Activated T-cell treated with anti-CD3 and anti-CD28 coated beads, Interleukin-2, amount 50 U/mL, for 1 hour (primary cell): Measurements from ENCODE around the gene OGFOD2.
"Not testable (repeated sequence)": the region's sequence is repeated elsewhere in the genome, so short reads cannot be mapped to it uniquely, and the experiment has no call there.

Source experiments
- DNase-seq: peaks from one replicate; pipeline ENCODE4 v3.0.0-alpha.2; 2020

The OGFOD2 gene

DNA sequence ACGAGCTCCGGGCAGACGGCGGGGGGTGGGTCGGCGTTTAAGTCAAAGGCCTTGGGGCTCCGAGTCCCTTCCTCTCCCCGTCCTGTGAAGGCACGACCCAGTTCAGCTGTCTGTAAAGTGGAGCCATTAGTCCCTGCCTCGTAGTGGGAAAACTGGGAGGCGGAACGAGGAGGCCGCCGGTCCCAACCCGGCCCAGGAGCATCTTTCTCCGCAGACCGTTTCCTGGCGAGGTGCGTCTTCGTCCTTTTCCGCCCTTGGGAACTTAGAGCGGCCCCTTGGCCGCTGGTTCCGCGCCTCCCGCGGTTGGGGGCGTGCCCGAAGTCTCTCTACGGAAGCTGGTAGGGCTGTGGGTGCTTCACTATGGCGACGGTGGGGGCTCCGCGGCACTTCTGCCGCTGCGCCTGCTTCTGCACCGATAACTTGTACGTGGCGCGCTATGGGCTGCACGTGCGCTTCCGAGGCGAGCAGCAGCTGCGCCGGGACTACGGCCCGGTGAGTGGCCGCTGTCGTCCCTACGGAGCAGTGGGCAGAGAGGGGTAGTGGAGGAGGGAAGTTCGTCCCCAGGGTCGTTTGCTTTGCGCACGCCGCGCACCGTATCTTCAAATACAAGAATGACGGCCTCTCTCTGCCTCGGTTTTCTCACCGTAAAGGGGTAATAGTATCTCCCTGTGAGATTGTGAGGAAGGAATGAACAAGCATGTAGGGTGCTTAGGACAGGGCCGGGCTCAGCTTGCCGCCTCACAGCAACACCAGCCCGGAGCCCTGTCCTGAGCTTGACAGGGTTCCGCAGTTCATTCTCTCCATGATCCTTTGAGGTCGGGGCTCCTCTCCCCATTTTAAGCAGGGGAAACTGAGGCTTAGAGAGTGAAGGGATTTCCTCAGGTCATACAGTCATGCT is at the start of gene OGFOD2:
Gene OGFOD2, plus strand, starts transcription at position 353 of the 898 bp plus-strand sequence. Its CDS starts 8 bp downstream, at position 361.
- peak; percentile 93 for DNase-seq

GRCh38 chr12:122927756-122928403 is 47.2 kb upstream of the OGFOD2 start:
- DNase-seq: no peak

DNA sequence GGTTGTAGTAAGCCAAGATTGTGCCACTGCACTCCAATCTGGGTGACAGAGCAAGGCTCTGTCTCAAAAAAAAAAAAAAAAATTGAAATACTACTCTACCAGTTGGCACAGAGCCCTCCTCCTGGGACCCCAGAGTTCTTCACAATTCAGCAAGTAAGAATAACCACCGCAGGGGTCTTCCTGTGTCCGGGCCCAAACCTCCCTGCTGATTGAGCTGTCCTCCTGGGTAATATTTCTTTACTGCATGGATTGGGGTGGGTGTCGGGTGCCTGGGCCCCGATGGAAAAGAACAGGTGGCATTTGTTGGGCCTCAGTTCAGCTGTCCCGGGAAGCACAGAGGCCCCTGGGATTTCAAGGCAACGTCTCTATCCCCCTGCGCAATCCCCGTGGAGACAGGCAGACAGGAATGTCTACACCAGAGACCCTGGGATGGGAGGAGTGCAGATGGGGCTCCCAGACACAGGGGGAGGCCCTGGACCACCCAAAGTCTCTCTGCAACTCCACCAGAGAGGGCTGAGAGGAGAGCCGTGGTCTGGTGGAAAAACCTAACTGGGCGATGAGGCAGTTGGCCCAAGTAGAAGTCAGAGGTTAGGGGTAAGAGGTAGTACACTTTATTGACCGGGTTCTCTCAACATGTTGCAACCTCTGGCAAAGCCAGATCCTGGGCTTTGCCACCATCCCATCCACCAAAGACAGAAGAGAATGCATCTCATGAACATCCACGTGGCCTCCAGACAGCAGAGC is 46.5 kb upstream of the OGFOD2 start:
- no peak for DNase-seq

- DNase-seq: no peak
These were observed 45.9 kb upstream of the OGFOD2 start for GRCh38 chr12:122929148-122929538.

DNA sequence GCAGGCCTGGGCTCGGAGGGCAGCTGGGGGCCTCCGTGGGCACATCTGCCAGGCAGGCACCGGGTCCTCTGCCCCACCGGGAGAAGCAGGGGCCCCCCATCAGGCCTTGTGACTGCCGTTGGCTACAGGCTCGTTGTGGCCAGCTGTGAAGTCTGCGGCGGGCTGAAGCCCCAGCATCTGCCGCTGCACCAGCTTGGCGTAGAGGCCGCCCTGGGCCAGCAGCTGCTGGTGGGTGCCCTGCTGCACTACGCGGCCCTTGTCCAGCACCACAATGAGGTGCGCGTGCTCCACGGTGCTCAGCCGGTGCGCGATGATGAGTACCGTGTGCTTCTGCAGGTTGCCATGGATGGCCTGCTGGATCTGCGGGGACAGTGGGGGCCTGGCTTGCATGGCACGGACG is 45.2 kb upstream of the OGFOD2 start:
- DNase-seq: no peak

DNA sequence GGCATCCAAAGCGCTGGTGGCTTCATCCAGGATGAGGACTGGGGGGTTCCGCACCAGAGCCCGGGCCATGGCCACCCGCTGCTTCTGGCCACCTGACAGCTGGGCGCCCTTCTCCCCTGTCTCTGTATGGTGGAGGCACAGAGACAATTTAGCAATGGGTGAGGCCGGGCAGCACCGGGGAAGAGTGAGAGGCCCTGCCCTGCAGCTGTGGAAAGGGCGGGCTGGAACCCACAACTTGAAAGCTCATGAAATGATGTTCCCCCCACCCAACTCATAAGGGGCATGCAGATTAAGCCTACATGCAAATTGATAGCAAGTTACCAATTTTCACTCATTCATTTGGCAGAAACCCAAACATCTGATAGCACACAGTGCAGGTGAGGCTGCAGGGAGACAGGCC is 42.8 kb upstream of the OGFOD2 start:
- no peak for DNase-seq

DNA sequence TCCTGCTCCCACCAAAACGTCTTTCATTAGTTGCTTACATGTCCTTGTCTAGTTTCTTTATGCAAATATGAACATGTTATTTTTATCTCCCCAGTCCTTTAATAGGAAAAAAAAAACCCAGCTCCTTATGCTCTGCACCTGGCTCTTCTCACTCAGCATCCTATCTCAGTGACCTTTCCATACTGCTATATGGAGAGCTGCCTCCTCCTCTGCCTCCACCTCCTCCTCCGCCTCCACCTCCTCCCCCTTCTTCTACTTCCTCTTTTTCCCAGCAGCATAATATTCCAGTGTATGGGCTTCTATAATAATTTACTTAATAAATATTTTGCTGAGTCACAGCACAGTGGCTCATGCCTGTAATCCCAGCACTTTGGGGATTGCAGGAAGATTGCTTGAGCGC is 40.3 kb upstream of the OGFOD2 start:
- no peak for DNase-seq

- DNase-seq: no peak
These were observed 39.7 kb upstream of the OGFOD2 start for GRCh38 chr12:122935318-122935717.

DNA sequence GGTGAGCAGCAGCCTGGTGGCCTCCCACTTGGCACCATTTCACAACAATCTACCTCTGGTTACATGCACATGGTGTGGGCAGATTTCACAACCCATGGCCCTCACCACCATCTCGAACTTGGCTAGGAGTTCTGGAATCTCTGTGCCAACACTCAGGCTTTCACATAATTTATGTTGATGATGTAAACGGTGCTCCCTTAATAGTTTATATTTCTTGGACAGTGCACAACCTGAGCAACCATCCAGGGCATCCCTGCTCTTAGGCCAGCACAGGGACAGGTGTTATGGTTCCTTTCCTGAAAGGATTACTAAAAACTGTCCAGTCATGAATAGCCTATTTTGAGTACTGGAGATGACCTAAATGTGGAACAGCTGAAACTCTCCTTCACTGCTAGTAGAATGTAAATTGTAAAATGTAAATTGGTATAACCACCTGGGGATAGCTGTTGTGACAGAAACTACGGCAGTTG is 37.4 kb upstream of the OGFOD2 start:
- DNase-seq: no peak

GRCh38 chr12:122939125-122939524 is 35.9 kb upstream of the OGFOD2 start:
- no peak for DNase-seq

DNA sequence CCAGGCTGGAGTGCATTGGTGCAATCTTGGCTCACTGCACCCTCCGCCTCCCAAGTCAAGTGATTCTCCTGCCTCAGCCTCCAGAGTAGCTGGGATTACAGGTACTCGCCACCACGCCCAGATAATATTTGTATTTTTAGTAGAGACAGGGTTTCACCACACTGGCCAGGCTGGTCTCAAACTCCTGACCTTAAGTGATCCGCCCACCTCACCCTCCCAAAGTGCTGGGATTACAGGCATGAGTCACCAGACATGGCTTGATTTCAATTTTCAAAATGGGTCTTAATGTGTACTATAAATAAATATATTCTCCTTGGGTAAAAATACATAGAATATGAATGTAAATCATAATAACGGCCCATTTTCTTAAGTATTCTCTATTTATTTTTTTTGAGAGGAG is 33.7 kb upstream of the OGFOD2 start:
- not testable (repeated sequence) for DNase-seq

DNA sequence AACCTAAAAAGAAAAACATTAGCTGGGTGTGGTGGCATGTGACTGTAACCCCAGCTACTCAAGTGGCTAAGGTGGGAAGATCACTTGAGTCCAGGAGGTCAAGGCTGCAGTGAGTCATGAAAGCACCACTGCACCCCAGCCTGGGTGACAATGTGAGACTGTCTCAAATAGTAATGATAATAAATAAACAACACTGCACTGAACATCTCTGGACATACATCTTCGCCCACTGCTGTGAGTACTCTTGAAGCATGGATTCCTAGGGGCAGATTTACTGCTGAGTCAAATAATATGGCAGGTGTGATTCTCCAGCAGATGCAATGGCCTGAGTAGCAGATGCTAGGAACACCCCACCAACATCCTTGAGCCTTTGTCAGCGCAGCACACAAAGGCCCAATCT is 32.4 kb upstream of the OGFOD2 start:
- DNase-seq: no peak

DNA sequence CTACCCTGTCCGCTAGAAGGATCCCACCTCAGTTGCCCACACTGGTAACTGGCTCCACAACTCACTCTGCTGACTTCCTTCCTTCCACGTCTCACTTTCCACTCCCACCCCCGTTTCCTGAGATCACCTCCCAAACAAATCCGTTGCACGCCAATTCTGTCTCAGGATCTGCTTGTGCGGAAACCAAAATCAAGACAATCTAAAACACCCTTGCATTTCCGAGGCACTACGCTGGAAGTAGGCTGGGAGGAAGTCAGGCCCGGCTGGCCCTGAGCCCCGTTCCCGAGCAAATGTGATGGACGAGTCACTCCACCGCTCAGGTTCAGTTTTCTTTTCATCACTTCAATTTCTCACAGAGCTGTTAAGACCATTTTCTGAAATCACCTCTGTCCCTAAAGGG is 31.8 kb upstream of the OGFOD2 start:
- DNase-seq: no peak

DNA sequence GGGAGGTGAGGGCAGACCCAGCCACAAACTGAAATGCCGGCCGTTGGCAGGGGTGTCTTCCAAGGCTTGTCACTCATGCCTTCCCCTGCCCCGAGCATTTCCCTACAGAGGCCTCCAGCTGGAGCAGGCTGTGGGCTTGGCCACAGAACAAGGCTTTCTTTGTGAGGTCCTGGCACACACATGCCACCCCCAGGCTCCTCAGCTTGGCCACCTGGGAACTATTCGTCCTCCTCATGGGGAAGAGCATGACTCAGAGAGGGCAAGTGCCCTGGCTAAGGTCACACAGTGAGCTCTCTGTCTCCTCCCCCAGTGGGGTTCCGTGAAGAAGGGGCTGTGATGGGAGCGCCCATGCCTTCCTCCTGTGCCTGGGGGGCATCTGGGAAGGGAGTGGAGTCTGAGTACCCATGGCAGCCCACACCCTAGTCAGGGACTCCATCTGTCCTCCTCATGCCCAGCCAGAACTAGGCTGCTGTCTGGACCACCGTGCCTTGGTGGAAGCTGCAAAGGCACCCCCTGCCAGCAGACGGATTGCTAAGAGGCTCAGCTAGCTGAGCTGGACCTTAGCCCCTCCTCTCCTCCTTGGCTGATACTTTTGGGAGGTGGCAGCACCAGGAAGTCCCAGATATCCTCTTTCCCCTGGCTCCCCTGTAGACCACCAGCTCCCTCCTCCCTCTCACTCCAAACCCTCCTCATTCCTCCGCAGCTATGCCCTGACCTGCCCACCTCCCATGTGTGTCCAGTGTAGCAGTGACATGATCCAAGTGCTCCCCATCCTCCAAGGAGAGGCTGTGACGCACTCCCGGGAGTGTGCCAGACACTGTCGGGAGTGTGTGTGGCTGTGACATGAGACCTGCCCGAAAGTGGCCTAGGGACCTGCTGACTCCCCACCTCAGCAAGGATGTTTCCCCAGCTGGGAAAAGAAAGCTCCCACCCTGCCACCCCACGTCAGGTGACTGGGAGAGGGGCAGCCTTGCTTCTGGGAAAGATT is 30.1 kb upstream of the OGFOD2 start:
- DNase-seq: no peak

DNA sequence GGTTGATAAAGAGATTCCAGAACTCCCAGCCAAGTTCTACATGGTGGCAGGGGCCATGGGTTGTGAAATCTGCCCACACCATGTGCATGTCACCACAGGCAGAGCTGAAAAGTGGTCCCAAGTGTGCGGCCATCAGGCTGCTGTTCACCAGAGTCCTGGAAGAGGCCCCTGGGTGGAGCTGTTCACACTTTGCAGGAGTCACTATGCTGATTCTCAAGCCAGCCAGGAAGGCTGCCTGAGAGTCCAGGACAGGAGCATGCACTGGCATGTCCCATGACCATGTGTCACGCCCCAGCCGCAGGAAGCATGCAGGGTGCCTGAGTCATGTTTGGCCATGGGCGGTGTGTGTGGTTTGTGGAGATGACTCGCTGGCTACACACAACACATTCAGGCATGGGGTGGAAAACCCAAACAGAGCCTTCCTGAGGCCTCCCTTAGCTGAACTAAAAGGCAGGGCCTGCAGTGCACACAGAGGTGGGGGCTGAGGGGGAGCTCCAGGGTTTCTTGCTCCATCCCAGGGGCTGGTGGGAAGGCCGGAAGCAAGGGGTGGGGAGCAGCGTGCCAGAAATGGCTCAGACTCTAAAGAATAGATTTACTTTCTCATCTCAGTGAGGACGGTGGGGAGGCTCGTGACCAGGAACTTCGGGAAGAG is 28.2 kb upstream of the OGFOD2 start:
- DNase-seq: peak; percentile 51

DNA sequence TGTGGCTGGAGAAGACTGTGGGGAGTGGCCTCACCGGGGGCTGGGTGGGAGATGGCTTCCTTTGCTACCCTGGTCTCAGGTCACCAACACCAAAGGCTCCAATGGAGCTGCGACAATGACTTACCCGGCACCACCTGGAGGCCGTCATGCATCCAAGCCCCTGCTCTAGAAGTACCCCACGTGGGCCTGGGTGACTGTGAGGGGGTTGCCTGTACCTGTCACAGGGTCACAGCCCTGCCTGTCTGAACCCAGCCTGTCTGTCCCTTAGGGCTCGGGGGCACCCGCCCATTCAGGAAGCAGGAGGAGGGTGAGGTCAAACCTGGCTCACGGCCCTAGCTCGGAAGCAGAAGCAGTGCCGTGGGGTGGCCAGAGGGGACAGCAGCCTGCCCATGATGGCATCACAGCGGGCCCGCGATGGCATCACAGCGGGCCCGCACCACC is 27.7 kb upstream of the OGFOD2 start:
- no peak for DNase-seq

GRCh38 chr12:122948605-122949004 is 26.4 kb upstream of the OGFOD2 start:
- no peak for DNase-seq

GRCh38 chr12:122949405-122949804 is 25.6 kb upstream of the OGFOD2 start:
- DNase-seq: no peak

GRCh38 chr12:122949816-122950675 is 25.0 kb upstream of the OGFOD2 start:
- DNase-seq: no peak

GRCh38 chr12:122951406-122951805 is 23.6 kb upstream of the OGFOD2 start:
- no peak for DNase-seq
